RPMI7951 (cell line): ENCODE measurements around the gene NUP214. TPM values are rescaled to one million over a fixed set of nuclear protein-coding genes. Genes with fewer than 3 reads are reported as not detected.
"Not testable (repeated sequence)": the region's sequence is repeated elsewhere in the genome, so short reads cannot be mapped to it uniquely, and the experiment has no call there.

ENCODE experiments used
- DNase-seq: peaks from one replicate; pipeline ENCODE4 v3.0.0-alpha.2; 2012; ENCODE audit warnings: low read depth
- total RNA-seq: library from RNA; depleted of rRNA; stranded (reverse); fragments of >200 nt; shearing (Covaris generic); gene quantifications from 2 replicates; pipeline ENCODE4 v1.2.3, GENCODE V29; 2014

Gene NUP214
- total RNA-seq, 1 experiment from 2014 or later, result 11.7 TPM

GRCh38 chr9:131116281-131117120 is 8.9 kb upstream of the NUP214 start:
- DNase-seq, result no peak

- no peak for DNase-seq
Measured at GRCh38 chr9:131117121-131117761, 8.1 kb upstream of the NUP214 start.

- DNase-seq, result no peak
Measured at GRCh38 chr9:131117762-131118145, 7.6 kb upstream of the NUP214 start.

GRCh38 chr9:131119600-131119999 is 5.8 kb upstream of the NUP214 start:
- no peak for DNase-seq

GRCh38 chr9:131120620-131121228 is 4.7 kb upstream of the NUP214 start:
- DNase-seq, result no peak

- no peak for DNase-seq
Measured at GRCh38 chr9:131121346-131121745, 4.0 kb upstream of the NUP214 start.

GRCh38 chr9:131122158-131122557 is 3.2 kb upstream of the NUP214 start:
- no peak for DNase-seq

GRCh38 chr9:131125038-131125287 is 423 bp upstream of the NUP214 start:
- DNase-seq, result no peak

GRCh38 chr9:131126059-131126426 is 657 bp downstream of the NUP214 start:
- no peak for DNase-seq

GRCh38 chr9:131129183-131129582 is 3.8 kb downstream of the NUP214 start:
- DNase-seq, result no peak

GRCh38 chr9:131138676-131139075 is 13.3 kb downstream of the NUP214 start:
- no peak for DNase-seq

- DNase-seq, result no peak
Measured at GRCh38 chr9:131140112-131140511, 14.7 kb downstream of the NUP214 start.

GRCh38 chr9:131140550-131140949 is 15.2 kb downstream of the NUP214 start:
- DNase-seq, result no peak

GRCh38 chr9:131142160-131142559 is 16.8 kb downstream of the NUP214 start:
- no peak for DNase-seq

- DNase-seq, result no peak
Measured at GRCh38 chr9:131144201-131144600, 18.8 kb downstream of the NUP214 start.

- DNase-seq, result no peak
Measured at GRCh38 chr9:131145245-131145644, 19.9 kb downstream of the NUP214 start.

- no peak for DNase-seq
Measured at GRCh38 chr9:131146186-131146585, 20.8 kb downstream of the NUP214 start.

- no peak for DNase-seq
Measured at GRCh38 chr9:131148276-131148675, 22.9 kb downstream of the NUP214 start.

- DNase-seq, result no peak
Measured at GRCh38 chr9:131148966-131149687, 23.7 kb downstream of the NUP214 start.

- no peak for DNase-seq
Measured at GRCh38 chr9:131149688-131150053, 24.3 kb downstream of the NUP214 start.

- DNase-seq, result no peak
Measured at GRCh38 chr9:131153595-131153994, 28.2 kb downstream of the NUP214 start.

- DNase-seq, result not testable (repeated sequence)
Measured at GRCh38 chr9:131158673-131159072, 33.3 kb downstream of the NUP214 start.
